SU-DHL-6 (cell line): ENCODE data around the gene ADARB2.

Experiments
- H2AFZ ChIP-seq: fragments of 200-600 bp; sonication (generic); 2 replicates; pipeline ENCODE4 v1.6.1; 2014; ENCODE audit warnings: low read depth, mild to moderate bottlenecking, moderate library complexity, mixed read lengths, antibody characterized with exemption, low read length; ENCODE audit not compliant: severe bottlenecking
- H3F3A ChIP-seq: fragments of 200-600 bp; shearing (Covaris generic); 2 replicates; pipeline ENCODE4 v1.6.0; 2016; ENCODE audit warnings: antibody characterized with exemption, mild to moderate bottlenecking; ENCODE audit not compliant: insufficient read depth
- H3K27ac ChIP-seq: fragments of 200-600 bp; sonication (generic); 2 replicates; pipeline ENCODE4 v1.5.1; 2016; ENCODE audit warnings: low read depth, mild to moderate bottlenecking, low read length, moderate library complexity, mixed read lengths
- H3K27me3 ChIP-seq: fragments of 200-600 bp; sonication (generic), shearing (Covaris generic); 2 replicates; pipeline ENCODE4 v1.6.0; 2014; ENCODE audit warnings: mild to moderate bottlenecking, low read length
- H3K36me3 ChIP-seq: fragments of 200-600 bp; sonication (generic); 2 replicates; pipeline ENCODE4 v1.6.1; 2014; ENCODE audit warnings: mild to moderate bottlenecking, low read length, mixed read lengths
- H3K4me2 ChIP-seq: fragments of 300-600, 200-600 bp; shearing (Covaris generic), sonication (generic); 2 replicates; pipeline ENCODE4 v1.6.0; 2014; ENCODE audit warnings: low read length, low read depth, mild to moderate bottlenecking; ENCODE audit not compliant: poor library complexity, severe bottlenecking
- H3K4me3 ChIP-seq: fragments of 200-600 bp; sonication (generic); 2 replicates; pipeline ENCODE4 v1.5.1; 2014; ENCODE audit warnings: antibody characterized with exemption, low read length, mild to moderate bottlenecking, mixed read lengths; ENCODE audit not compliant: insufficient read depth, poor library complexity, severe bottlenecking
- H3K79me2 ChIP-seq: fragments of 200-600 bp; sonication (generic); 2 replicates; pipeline ENCODE4 v1.6.1; 2014; ENCODE audit warnings: mild to moderate bottlenecking, low read length, moderate library complexity; ENCODE audit not compliant: insufficient read depth
- H3K9ac ChIP-seq: fragments of 200-600 bp; sonication (generic); 2 replicates; pipeline ENCODE4 v1.7.0; 2014; ENCODE audit warnings: mild to moderate bottlenecking, low read length
- H3K9me2 ChIP-seq: fragments of 200-600 bp; sonication (generic); replicated peaks from 2 replicates; pipeline ENCODE4 v1.6.1; 2014; ENCODE audit warnings: low read length; ENCODE audit not compliant: insufficient read depth
- H3K9me3 ChIP-seq: fragments of 200-600 bp; sonication (generic); 2 replicates; pipeline ENCODE4 v1.6.1; 2014; ENCODE audit warnings: low read length, mixed read lengths; ENCODE audit not compliant: insufficient read depth
- H4K20me1 ChIP-seq: fragments of 200-600 bp; sonication (generic); 2 replicates; pipeline ENCODE4 v1.6.1; 2014; ENCODE audit warnings: low read depth, mild to moderate bottlenecking, antibody characterized with exemption, low read length, moderate library complexity, mixed read lengths
- CTCF ChIP-seq: fragments of 200-600 bp; sonication (generic); IDR thresholded peaks from one replicate; pipeline ENCODE4 v1.5.1; 2017; ENCODE audit warnings: antibody characterized with exemption, mild to moderate bottlenecking, low read length, moderate library complexity; ENCODE audit not compliant: insufficient read depth, poor library complexity, severe bottlenecking
- EZH2phosphoT487 ChIP-seq: fragments of 200-600 bp; sonication (generic), shearing (Covaris generic); conservative IDR thresholded peaks from 2 replicates; pipeline ENCODE4 v1.6.1; 2018; ENCODE audit warnings: mild to moderate bottlenecking, antibody characterized with exemption, low read length, moderate library complexity, mixed read lengths

ADARB2 gene

GRCh38 chr10:1310271-1310789 is 427.0 kb downstream of the ADARB2 start:
- TF ChIP-seq CTCF: no peak
- no peak for TF ChIP-seq EZH2phosphoT487
- H3K9ac ChIP-seq: no peak overlapping the region
- no peaks in the 10 kb centered on the region for H3F3A ChIP-seq
- H3K4me3 ChIP-seq: no peak overlapping the region
- no peaks in the 10 kb centered on the region for H3K9me2 ChIP-seq
- no peaks in the 10 kb centered on the region for H3K79me2 ChIP-seq
- H3K4me2 ChIP-seq: no peak overlapping the region
- no peaks in the 10 kb centered on the region for H3K36me3 ChIP-seq
- no peaks in the 10 kb centered on the region for H4K20me1 ChIP-seq
- no peaks in the 10 kb centered on the region for H3K27me3 ChIP-seq
- no peak overlapping the region for H3K27ac ChIP-seq
- H3K9me3 ChIP-seq: no peaks in the 10 kb centered on the region
- no peak overlapping the region for H2AFZ ChIP-seq

DNA sequence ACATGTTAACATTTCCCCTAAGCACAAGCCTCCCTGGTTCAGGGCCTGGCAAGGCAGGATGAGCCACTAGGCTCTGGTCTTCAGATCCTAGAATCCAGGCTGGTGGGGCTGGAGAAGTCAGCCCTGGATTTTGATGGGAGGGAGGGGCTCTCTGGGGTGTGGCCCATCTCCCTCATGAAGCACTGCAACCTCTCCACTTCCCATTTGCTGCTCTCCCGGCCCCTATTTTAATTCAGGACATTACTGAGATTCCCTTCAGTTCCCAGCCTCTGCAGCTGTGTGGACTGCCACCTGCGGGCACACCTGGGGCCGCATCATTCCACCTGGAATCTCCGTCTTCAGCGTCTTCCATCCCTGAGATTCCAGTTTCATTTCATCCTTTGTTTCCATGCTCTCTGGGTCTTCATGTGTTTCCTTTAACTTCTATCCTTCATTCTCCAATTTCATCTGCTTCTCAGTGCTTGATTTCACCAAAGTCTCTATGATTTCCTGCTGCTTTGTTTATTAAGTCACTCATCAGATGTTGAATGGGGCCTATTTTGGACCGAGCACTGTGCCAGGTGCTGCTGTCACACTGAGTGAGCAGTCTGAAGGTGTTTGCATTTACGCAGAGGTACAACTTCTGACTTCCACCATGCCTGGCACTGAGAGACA is 427.6 kb downstream of the ADARB2 start:
- no peaks in the 10 kb centered on the region for H3K9me3 ChIP-seq
- no peak overlapping the region for H3K9ac ChIP-seq
- no peaks in the 10 kb centered on the region for H3K9me2 ChIP-seq
- no peaks in the 10 kb centered on the region for H4K20me1 ChIP-seq
- no peak overlapping the region for H3K4me2 ChIP-seq
- no peak overlapping the region for H2AFZ ChIP-seq
- H3K4me3 ChIP-seq: no peak overlapping the region
- TF ChIP-seq CTCF (no peak), EZH2phosphoT487 (no peak)
- no peaks in the 10 kb centered on the region for H3K36me3 ChIP-seq
- H3K79me2 ChIP-seq: no peaks in the 10 kb centered on the region
- H3K27ac ChIP-seq: no peak overlapping the region
- no peaks in the 10 kb centered on the region for H3K27me3 ChIP-seq
- no peaks in the 10 kb centered on the region for H3F3A ChIP-seq

- Histone ChIP-seq H3K9ac (no peak overlapping the region), H3K9me3 (no peaks in the 10 kb centered on the region), H3K27ac (no peak overlapping the region), H2AFZ (no peak overlapping the region), H3F3A (no peaks in the 10 kb centered on the region), H3K79me2 (no peaks in the 10 kb centered on the region), H3K36me3 (no peaks in the 10 kb centered on the region), H3K4me2 (no peak overlapping the region), H3K27me3 (no peaks in the 10 kb centered on the region), H3K9me2 (no peaks in the 10 kb centered on the region), H4K20me1 (no peaks in the 10 kb centered on the region), H3K4me3 (no peak overlapping the region)
- TF ChIP-seq EZH2phosphoT487: no peak
- TF ChIP-seq CTCF: no peak
Observed at GRCh38 chr10:1308962-1309616, 428.2 kb downstream of the ADARB2 start.
